ENCODE results near the gene HNRNPA1L2.
"Not testable (repeated sequence)": the region's sequence is repeated elsewhere in the genome, so short reads cannot be mapped to it uniquely, and the experiment has no call there.

The HNRNPA1L2 gene

DNA sequence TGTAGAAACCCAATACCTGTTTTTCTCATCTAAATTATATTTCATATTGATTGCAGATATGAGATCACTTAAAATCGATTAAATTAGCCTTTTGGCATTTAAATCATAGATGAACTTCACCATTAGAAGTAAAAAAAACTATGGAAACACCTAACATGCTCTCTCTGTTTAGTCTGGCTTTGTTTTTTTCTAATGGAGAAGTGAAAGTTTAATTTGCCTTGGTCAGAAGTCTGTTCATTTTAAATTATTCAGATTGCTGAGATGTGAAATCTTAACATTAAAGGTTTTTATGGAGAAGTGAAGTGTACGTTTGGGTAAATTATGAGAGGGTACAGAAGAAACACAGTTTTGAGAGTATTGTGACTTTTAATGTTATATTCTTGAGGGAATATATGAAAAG, 17.1 kb downstream of the HNRNPA1L2 start:
- H3K4me3 ChIP-seq (ENCODE audit: control insufficient read depth, low read depth, low read length): no peak overlapping the region
- TF ChIP-seq, protein P1, sequence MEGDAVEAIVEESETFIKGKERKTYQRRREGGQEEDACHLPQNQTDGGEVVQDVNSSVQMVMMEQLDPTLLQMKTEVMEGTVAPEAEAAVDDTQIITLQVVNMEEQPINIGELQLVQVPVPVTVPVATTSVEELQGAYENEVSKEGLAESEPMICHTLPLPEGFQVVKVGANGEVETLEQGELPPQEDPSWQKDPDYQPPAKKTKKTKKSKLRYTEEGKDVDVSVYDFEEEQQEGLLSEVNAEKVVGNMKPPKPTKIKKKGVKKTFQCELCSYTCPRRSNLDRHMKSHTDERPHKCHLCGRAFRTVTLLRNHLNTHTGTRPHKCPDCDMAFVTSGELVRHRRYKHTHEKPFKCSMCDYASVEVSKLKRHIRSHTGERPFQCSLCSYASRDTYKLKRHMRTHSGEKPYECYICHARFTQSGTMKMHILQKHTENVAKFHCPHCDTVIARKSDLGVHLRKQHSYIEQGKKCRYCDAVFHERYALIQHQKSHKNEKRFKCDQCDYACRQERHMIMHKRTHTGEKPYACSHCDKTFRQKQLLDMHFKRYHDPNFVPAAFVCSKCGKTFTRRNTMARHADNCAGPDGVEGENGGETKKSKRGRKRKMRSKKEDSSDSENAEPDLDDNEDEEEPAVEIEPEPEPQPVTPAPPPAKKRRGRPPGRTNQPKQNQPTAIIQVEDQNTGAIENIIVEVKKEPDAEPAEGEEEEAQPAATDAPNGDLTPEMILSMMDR (conservative IDR thresholded peaks at IDR 0.05; ENCODE audit: control insufficient read depth, insufficient read depth, low read depth, low read length): no peak
- DNase-seq (ENCODE audit: low read depth): no peak

- H3K4me3 ChIP-seq (ENCODE audit: control insufficient read depth, low read depth, low read length): no peak overlapping the region
- DNase-seq (ENCODE audit: low read depth): no peak
- TF ChIP-seq, protein P1 (conservative IDR thresholded peaks at IDR 0.05; ENCODE audit: control insufficient read depth, insufficient read depth, low read depth, low read length): no peak
These were observed 22.0 kb downstream of the HNRNPA1L2 start for GRCh38 chr13:52664272-52664671.

- DNase-seq (ENCODE audit: low read depth): peak; percentile 41
- TF ChIP-seq, protein P1 (conservative IDR thresholded peaks at IDR 0.05; ENCODE audit: control insufficient read depth, insufficient read depth, low read depth, low read length): peak; percentile 58
- no peak overlapping the region for H3K4me3 ChIP-seq (ENCODE audit: control insufficient read depth, low read depth, low read length)
These were observed 23.1 kb downstream of the HNRNPA1L2 start for GRCh38 chr13:52665325-52665724.

- no peak for DNase-seq (ENCODE audit: low read depth)
- TF ChIP-seq, protein P1 (conservative IDR thresholded peaks at IDR 0.05; ENCODE audit: control insufficient read depth, insufficient read depth, low read depth, low read length): no peak
- no peak overlapping the region for H3K4me3 ChIP-seq (ENCODE audit: control insufficient read depth, low read depth, low read length)
These were observed 27.4 kb downstream of the HNRNPA1L2 start for GRCh38 chr13:52669677-52670076.

DNA sequence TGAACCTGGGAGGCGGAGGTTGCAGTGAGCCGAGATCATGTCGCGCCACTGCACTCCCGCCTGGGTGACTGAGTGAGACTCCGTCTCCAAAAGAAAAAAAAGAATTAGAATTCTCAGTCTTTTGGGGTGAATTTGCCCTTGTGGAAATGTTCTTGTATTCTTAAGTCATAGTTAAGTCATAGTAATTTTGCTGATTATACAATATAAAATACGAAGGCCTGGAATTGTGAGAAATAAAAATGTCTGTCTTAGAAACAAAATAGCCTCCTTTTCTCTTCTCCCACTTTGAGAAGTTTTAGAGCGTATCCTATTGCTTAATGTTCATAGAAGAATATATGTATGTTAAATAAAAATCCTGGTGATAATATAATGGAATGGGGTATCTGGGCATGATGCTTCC, 28.5 kb downstream of the HNRNPA1L2 start:
- H3K4me3 ChIP-seq (ENCODE audit: control insufficient read depth, low read depth, low read length): no peak overlapping the region
- DNase-seq (ENCODE audit: low read depth): no peak
- TF ChIP-seq, protein P1 (conservative IDR thresholded peaks at IDR 0.05; ENCODE audit: control insufficient read depth, insufficient read depth, low read depth, low read length): no peak

DNA sequence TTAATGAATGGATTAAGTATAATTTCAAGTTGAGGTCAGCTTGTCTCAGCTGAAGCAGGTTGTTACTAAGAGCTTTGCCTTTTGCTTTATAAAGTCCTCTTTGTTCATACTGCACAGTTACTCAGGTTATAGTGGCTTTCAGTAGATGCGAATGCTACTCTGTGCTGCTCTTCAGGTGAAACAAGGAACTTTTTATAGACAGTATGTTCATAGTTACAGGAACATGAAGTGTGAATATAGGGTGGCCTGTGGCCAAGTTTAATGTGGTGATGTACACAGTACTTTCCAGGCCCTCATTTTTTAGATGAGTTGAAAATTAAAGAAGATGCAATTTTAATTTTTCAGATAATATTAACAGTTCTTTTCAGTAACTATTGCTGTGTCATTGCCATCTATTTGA, 31.2 kb downstream of the HNRNPA1L2 start:
- TF ChIP-seq, protein P1 (conservative IDR thresholded peaks at IDR 0.05; ENCODE audit: control insufficient read depth, insufficient read depth, low read depth, low read length): no peak
- no peak for DNase-seq (ENCODE audit: low read depth)
- no peak overlapping the region for H3K4me3 ChIP-seq (ENCODE audit: control insufficient read depth, low read depth, low read length)

DNA sequence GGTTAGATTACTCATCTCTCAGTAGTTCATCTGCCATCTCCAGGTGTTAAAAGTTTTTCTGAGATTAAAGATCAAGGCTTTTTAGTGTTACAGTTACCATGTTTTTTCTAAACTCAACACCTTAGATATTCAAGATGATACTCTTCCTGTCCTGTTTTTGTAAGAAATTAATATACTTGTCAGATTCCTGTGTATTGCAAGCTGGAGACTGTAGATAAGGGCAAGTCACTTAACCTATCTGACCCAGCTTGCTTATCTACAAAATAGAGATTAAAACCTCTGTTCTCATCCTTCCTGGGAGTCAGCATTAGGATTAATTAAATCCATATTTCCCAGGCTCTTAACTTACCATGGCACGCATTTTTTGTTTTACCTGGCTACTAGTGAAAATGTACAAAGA, 35.6 kb downstream of the HNRNPA1L2 start:
- no peak overlapping the region for H3K4me3 ChIP-seq (ENCODE audit: control insufficient read depth, low read depth, low read length)
- no peak for DNase-seq (ENCODE audit: low read depth)
- TF ChIP-seq, protein P1 (conservative IDR thresholded peaks at IDR 0.05; ENCODE audit: control insufficient read depth, insufficient read depth, low read depth, low read length): no peak

DNA sequence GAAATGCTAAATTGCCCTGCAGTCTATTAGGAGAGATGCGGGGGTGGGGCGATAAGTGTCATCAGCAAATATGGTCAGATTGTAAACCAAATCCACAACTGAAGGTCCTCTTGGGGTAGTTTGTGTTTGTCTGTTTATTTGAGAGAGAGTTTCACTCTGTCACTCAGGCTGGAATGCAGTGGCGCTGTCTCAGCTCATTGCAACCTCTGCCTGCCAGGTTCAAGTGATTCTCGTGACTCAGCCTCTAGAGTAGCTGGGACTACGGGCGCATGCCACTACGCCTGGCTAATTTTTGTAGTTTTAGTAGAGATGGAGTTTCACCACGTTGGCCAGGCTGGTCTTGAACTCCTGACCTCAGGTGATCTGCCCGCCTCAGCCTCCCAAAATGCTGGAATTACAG, 43.6 kb downstream of the HNRNPA1L2 start:
- H3K4me3 ChIP-seq (ENCODE audit: control insufficient read depth, low read depth, low read length); DNase-seq (ENCODE audit: low read depth): not testable (repeated sequence)
